ENCODE results near the gene RIPK3.
"Not testable (repeated sequence)": the region's sequence is repeated elsewhere in the genome, so short reads cannot be mapped to it uniquely, and the experiment has no call there.

The RIPK3 gene

GRCh38 chr14:24343795-24344660 lies 4.2 kb upstream of the RIPK3 start:
- DNase-seq (ENCODE audit: low read depth): no peak

- no peak for DNase-seq (ENCODE audit: low read depth)
Observed at GRCh38 chr14:24342889-24343288, 3.1 kb upstream of the RIPK3 start.

DNA sequence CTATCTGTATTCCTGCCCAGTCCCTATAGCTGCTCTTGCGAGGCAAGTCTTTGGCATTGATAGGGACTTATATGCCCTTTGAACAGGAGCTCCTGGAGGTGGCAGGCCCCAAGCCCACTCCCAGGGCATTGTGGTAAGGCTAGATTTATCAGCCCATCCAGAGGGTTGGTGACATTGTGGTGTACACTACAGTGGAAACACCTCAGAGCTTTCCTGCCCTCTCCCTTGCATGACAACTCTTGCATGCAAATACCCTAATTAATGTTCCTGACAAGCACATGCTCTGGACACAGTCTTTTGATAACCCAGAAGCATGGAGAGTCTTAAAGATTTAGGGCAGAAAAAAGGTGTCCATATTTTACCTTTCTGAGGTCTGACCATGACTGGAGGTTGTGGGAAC lies 815 bp upstream of the RIPK3 start:
- DNase-seq (ENCODE audit: low read depth): no peak

DNA sequence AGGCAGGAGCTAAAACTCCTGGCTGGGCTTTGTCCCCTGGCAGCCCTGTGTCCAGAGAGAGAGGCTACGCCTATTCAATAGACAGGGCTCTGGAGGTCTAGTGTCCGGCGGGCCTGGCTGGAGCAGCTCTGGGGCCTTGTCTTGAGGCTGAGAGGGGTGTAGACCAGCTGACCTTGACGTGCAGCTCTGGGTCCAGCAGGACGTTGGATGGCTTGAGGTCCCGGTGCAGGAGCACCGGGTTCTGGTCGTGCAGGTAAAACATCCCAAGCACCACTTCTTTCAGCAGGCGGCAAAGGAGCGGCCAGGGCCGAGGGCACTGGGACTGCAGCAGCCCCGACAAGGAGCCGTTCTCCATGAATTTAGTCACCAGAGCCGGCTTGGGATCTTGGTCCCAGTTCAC lies 948 bp downstream of the RIPK3 start:
- DNase-seq (ENCODE audit: low read depth): no peak

GRCh38 chr14:24337824-24338175 lies 2.0 kb downstream of the RIPK3 start:
- no peak for DNase-seq (ENCODE audit: low read depth)

DNA sequence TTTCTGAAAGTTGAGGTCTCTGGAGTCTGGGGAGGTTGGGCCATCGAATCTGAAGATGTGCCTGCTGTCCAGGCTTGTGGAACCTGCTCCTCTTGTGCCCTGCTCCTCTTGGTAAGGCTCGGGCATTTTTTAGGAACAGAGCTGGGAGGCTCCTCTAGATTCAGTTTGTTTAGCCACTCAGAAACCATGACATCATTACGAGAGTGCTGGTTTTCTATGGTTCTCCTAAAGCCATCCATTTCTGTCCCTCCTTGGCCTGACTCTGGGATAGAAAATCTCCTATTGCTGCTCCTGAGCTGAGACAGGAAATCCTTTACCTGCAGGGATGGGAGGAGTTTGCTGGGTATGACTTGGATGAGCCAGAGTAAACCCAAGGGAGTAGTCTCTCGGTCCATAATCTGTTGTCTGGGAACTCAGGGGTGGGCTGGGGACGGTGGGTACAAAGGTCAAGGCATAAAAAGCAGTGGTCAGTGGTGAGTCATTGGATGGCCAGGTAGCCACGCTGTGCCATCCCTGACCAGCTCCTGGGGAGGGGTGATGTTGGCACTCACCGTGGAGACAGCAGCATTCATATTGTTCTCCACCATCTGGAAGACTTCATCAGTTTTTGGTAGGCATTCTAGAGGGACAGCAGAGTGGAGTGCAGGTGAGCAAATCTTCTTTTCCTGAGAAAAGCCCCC lies 2.5 kb downstream of the RIPK3 start:
- no peak for DNase-seq (ENCODE audit: low read depth)

DNA sequence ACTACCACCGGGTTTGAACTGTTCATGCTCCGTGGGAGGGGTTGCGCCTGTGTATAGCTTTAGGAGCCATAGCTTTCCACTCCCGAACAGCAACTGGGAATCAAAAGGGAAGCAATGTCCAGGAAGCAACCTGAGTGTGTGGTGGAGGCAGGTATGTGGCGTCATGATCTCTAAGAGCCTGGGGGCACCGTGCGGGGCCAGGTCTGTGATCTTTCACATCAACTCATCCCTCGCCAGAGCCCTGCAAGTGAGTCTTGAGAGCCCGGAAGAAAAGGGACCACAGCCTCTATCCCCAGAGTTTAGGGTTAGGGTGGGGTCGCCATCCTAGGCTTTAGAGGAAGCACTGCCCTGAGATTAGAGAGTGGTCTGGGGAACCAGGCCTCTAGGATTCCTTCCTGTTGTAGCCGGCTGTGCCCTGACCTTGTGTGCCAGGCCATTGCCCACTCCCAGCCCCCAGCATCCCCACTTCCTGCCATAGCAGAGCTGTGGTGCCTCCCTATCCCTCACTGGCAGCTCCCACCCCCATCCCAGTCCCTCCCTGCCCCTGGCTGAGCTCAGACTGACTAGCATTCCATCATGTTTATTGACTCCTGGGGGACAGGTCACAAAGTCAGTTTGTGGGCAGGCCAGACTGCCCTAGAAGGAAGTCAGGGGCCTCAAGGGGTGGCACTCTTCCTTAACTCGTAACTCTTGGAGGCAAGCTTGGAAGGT lies 4.2 kb downstream of the RIPK3 start:
- DNase-seq (ENCODE audit: low read depth): no peak

GRCh38 chr14:24334431-24335291 lies 5.1 kb downstream of the RIPK3 start, which contains the start of gene ADCY4:
Gene ADCY4 (minus strand): TSS chr14:24335071. CDS start chr14:24334652, 419 bp downstream.
- DNase-seq (ENCODE audit: low read depth): no peak

DNA sequence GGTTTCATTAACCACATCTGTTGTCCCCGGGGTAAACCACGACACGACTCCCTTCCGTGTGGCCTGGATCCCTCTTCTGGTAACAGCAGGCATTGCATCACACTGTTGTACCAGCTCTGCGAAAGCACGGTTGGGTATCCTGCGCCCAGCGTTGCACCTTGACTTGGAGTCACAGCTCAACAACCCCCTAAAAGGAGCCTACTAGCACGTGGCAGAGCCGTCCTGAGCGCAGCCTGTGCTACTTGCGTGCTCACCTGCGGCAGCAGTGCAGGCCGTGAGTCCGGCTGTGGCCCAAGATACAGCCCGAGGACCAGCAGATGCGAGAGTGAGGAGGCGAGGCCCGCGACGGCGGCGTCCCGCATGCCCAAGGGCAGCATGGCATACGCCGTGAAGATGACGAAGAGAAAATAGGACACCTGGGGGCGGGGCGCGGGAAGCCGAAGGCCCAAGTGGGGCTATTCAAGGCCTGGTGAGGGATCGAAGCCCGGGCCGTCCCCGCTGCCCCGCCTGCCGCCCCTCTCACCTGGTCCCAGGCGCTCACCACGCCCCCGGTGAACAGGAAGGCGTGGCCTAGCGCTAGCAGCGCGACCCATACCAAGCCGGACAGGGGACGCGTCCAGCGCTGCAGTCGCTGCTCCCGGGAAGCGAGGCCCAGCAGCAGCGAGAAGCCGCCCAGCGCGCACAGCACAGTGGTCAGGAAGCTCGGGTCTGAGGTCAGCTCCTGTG lies 7.4 kb downstream of the RIPK3 start:
- DNase-seq (ENCODE audit: low read depth): no peak

- no peak for DNase-seq (ENCODE audit: low read depth)
Observed at GRCh38 chr14:24331731-24332267, 8.0 kb downstream of the RIPK3 start.

DNA sequence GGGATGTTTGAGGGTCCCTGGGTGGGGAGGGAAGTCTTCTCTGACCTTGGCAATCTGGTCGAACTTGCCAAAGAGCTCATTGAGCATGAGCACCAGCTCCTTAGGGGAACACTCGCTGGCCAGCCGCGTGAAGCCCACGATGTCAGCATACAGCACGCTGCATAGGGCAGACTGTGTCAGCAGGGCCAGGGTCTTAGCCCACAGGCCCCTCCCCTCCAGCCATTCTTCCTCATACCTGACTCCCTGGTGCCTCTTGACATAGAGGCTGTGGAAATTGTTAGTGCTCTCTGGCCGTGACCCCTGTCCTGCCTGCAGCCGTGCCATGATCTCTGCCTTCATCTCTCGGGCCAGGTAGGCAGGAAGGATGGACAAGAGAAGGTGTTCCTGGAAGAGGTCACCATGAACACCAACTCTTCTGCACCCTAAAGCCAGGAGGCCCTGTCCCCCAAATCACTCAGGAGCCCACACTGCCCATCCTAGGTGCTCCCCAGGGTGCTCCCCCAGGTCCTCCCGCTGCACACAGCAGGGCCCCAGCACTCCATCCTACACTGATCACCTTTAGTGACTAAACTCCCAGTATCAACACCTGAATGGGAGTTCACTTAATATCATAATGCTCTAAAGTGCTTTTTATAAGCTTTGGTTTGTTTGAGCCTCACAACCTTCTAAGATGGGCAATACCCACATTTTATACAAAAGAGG lies 8.7 kb downstream of the RIPK3 start:
- DNase-seq (ENCODE audit: low read depth): no peak

GRCh38 chr14:24329736-24330135 lies 10.1 kb downstream of the RIPK3 start:
- DNase-seq (ENCODE audit: low read depth): no peak

DNA sequence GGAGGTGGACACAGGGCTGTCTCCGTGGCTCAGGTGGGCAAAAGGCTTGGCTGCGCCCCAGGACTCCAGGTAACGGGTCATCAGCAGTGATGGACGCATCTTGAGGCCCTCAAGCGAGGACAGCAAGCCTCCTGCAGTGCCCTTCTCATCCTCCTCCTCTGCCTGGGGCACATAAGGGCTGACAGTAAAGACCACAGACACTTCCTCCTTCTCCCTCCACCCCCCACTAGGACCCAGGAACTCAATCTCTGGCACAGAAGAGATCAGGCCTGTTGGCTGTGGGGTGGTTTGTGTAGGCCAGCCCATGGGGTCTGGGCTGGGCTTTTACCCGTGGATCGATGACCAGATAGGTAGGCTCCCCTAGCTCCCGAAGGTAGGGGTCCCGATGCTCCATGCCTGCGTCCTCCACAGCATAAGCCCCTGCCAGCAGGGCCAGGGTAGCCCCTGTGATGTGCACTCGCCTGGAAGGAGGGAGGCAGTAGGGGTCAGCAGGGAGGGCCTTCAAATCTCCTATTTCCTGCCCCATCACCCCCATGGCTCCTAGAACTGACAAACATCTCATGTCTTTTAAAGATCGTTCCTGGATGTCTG lies 10.6 kb downstream of the RIPK3 start:
- DNase-seq (ENCODE audit: low read depth): no peak

GRCh38 chr14:24327914-24328313 lies 11.9 kb downstream of the RIPK3 start:
- DNase-seq (ENCODE audit: low read depth): not testable (repeated sequence)

DNA sequence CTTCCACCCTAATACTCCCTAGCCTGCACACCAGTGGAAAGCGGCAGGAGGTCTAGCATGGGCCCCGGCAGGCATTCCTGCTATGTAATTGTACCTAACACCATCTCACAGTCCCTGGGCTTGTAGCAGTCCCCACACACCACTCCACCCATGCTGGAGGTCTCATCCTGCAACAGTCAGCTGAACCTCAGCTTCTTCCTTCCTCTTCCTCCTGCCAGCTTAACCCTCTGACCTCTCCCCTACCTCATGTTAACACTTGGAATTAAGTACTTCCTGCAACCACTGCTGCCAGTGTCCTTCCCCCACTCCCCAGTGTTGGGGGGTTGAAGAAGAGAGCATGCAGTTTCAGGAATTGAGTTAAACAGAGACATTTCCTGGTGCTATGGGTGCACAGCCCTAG lies 12.5 kb downstream of the RIPK3 start:
- no peak for DNase-seq (ENCODE audit: low read depth)

DNA sequence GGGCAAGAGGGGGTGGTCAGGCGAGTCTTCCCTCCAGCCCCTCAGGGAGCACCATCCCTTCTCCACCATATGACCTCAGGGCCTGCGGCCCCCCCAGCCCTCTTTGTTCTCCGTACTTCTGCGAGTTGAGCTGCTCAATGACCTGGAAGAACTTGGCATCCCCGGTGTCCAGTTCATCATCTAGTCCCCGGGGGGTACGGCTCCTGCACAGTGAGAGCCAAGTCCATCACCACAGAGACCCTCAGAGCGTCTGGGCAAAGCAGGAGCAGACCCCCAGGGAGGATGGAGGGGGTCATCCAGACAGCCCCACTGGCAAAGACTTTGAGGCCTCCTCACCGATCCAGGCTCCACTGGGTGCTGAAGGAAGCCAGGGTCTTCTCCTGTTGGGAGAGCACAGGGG lies 13.8 kb downstream of the RIPK3 start:
- no peak for DNase-seq (ENCODE audit: low read depth)

- DNase-seq (ENCODE audit: low read depth): no peak
Observed at GRCh38 chr14:24325041-24325530, 14.7 kb downstream of the RIPK3 start.

- DNase-seq (ENCODE audit: low read depth): no peak
Observed at GRCh38 chr14:24324024-24324423, 15.8 kb downstream of the RIPK3 start.

DNA sequence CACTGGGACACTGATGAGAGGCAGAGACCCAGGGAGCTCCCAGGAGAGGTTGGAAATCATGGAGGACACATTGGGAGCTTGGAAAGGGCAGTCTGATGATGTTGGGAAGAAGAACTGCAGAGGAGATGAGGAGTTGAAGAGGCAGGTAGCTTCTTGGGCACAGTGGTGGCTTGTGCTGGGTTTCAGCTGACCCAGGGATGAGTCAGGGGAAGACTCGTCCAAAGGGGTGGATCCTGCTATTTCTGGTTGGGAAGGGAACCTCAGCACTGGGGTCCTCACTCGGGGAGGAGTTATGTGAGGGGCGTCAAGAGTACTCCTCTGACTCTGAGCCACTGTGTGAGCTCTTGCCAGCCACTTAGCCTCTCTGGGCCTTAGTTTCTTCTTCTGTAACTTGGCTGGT lies 16.4 kb downstream of the RIPK3 start:
- DNase-seq (ENCODE audit: low read depth): no peak

GRCh38 chr14:24322672-24323071 lies 17.1 kb downstream of the RIPK3 start:
- no peak for DNase-seq (ENCODE audit: low read depth)

All from stromal cell of bone marrow (primary cell).